ENCODE data around the gene MLLT3. TPM values are rescaled to one million over a fixed set of nuclear protein-coding genes. Genes with fewer than 3 reads are reported as not detected.

MLLT3 gene
- total and polyA plus RNA-seq, 2 of the 13 experiments (the other 11 are each of a cell fraction or from before 2014, with no cell fraction given) = 12.3 to 12.6 TPM

- Histone ChIP-seq H3K79me2 (ENCODE audit: insufficient read depth, low read length) (peaks cover 2% of the 10 kb centered on the region), H3K27ac (ENCODE audit: extremely low read length, insufficient read depth, low read length) (no peak overlapping the region), H4K20me1 (ENCODE audit: insufficient read depth, low read length) (no peaks in the 10 kb centered on the region), H3K9me3 (ENCODE audit: low read length) (no peaks in the 10 kb centered on the region), H3K36me3 (replicated peaks in 1 of 2; ENCODE audit: control insufficient read depth in 1 of 2, insufficient read depth in 2 of 2, low read length in 2 of 2) (no peaks in the 10 kb centered on the region), H3K27me3 (ENCODE audit: control insufficient read depth in 1 of 2, insufficient read depth in 2 of 2, low read length in 2 of 2) (no peaks in the 10 kb centered on the region), H3K4me3 (replicated peaks in 1 of 3; ENCODE audit: insufficient read depth in 1 of 3, low read depth in 2 of 3, low read length in 3 of 3) (no peak overlapping the region), H3K4me2 (ENCODE audit: low read depth, low read length) (no peak overlapping the region), H3K4me1 (ENCODE audit: insufficient read depth, low read length) (peaks cover 26% of the 10 kb centered on the region), H3K9ac (ENCODE audit: insufficient read depth, low read depth, low read length) (no peak overlapping the region), H2AFZ (ENCODE audit: low read length) (no peak overlapping the region)
- 55% methylated on average over 2 of the region's 2 CpGs for WGBS (ENCODE audit: low lambda C conversion rate)
- in situ Hi-C loops (cut with HindIII; ENCODE audit: extremely low pct_ligation_motif_present, low pct_unique_long_range_greater_than_20kb) = no loop called here
- DNase-seq (ENCODE audit: low spot score) (no peak), FAIRE-seq (no peak), ATAC-seq (no peak)
- BruUV-seq (replicated peaks) = no TSS peak
- intact Hi-C loops (cut with micrococcal nuclease; ENCODE audit: unreplicated experiment) = no loop called here
- CTCF ChIA-PET (ENCODE audit: low intra/inter-chr PET ratio, low total read pairs) = no interaction called here
- POLR2A ChIA-PET = no interaction called here
- TF ChIP-seq THRA (CRISPR knock-in tag; IDR thresholded peaks at IDR 0.05; ENCODE audit: borderline replicate concordance) (no peak), PAF1 (CRISPR knock-in tag; IDR thresholded peaks at IDR 0.05) (no peak), ZNF460 (CRISPR knock-in tag; IDR thresholded peaks at IDR 0.05; ENCODE audit: borderline replicate concordance) (no peak), ISX (CRISPR knock-in tag; conservative IDR thresholded peaks at IDR 0.05) (no peak), ZNF329 (CRISPR knock-in tag; IDR thresholded peaks at IDR 0.05; ENCODE audit: low read depth) (no peak), ZBTB34 (CRISPR knock-in tag; IDR thresholded peaks at IDR 0.05) (no peak), SAFB2 (CRISPR knock-in tag; IDR thresholded peaks at IDR 0.05; ENCODE audit: borderline replicate concordance, low read depth) (no peak), KLF16 (CRISPR knock-in tag; IDR thresholded peaks at IDR 0.05) (no peak), GZF1 (CRISPR knock-in tag; IDR thresholded peaks at IDR 0.05) (no peak), NFATC3 (CRISPR knock-in tag; IDR thresholded peaks at IDR 0.05) (no peak), NR2C2 (CRISPR knock-in tag; IDR thresholded peaks at IDR 0.05; ENCODE audit: borderline replicate concordance) (no peak), TIGD3 (CRISPR knock-in tag; IDR thresholded peaks at IDR 0.05; ENCODE audit: borderline replicate concordance) (no peak), ZNF17 (CRISPR knock-in tag; IDR thresholded peaks at IDR 0.05) (no peak), RXRB (CRISPR knock-in tag; IDR thresholded peaks at IDR 0.05; ENCODE audit: borderline replicate concordance) (no peak), TBX3 (IDR thresholded peaks at IDR 0.05; ENCODE audit: borderline replicate concordance) (no peak), SNAI1 (CRISPR knock-in tag; IDR thresholded peaks at IDR 0.05; ENCODE audit: borderline replicate concordance) (no peak), ZNF724P (CRISPR knock-in tag; IDR thresholded peaks at IDR 0.05; ENCODE audit: borderline replicate concordance) (no peak)
These were observed 149.8 kb downstream of the MLLT3 start for GRCh38 chr9:20472342-20473045.

All from HepG2 (cell line).